Spleen (tissue), 7 donors: Measurements from ENCODE around the gene ADAMTS4.

ENCODE experiments used
- CTCF ChIP-seq, 11 experiments: fragments of 200-600 bp in 7 of 11; fragments of 450-650 bp in 4 of 11; sonication (generic) in 4 of 11; IDR thresholded peaks in 8 of 11; conservative IDR thresholded peaks in 3 of 11; 1 replicate in 7 of 11; 2 replicates in 4 of 11; pipeline versions ENCODE4 v1.4.0 to v1.8.0; 2016 to 2021; ENCODE audit warnings: antibody characterized with exemption in 11 of 11, inconsistent platforms in 4 of 11, mild to moderate bottlenecking in 1 of 11
- POLR2A ChIP-seq, 3 donors: fragments of 450-650 bp; IDR thresholded peaks; one replicate each; pipeline ENCODE4 v1.5.1; 2017; ENCODE audit warnings: antibody characterized with exemption in 3 of 3, mild to moderate bottlenecking in 1 of 3
- POLR2AphosphoS5 ChIP-seq, 3 donors: sonication (generic); formaldehyde crosslinking; IDR thresholded peaks; one replicate each; pipeline ENCODE4 v1.5.1; 2017; ENCODE audit warnings: antibody characterized with exemption in 3 of 3
- donor health status: DM: no; HTN: no; CAD: no; lungs with moderate emphysema.
- donor health status: DM: no; HTN: no; CAD: no.
- donor health status: DM: no; HTN: no; CAD: no.

GRCh38 chr1:161187311-161187710 lies 11.5 kb downstream of the ADAMTS4 start:
- TF ChIP-seq CTCF (IDR thresholded peaks at IDR 0.05 in 8 of 11, conservative IDR thresholded peaks at IDR 0.05 in 3 of 11): no peak
- TF ChIP-seq POLR2A (IDR thresholded peaks at IDR 0.05): no peak
- TF ChIP-seq POLR2AphosphoS5 (IDR thresholded peaks at IDR 0.05): no peak
